Measurements from ENCODE around the gene CNTN3.

The CNTN3 gene

DNA sequence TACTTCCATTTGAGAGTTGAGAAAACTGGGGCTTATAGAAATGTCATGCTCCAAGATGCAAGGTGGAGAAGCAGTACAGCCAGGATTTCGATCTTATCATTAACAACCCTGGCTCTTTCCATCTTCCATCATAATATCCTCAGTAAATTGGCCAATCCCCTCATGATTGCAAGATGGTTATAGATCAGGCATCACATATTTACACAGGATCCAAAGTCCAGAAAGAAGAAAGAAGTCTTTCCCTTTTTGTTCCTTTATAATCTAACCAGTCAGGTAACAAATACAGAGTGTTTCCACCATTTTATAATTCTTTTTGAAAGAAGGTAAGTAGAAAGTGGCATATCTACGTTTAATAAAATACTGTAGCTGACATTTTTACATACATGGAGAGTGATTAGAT is 29.7 kb downstream of the CNTN3 start:
- H3K27ac ChIP-seq: no peak overlapping the region
- DNase-seq (ENCODE audit: low spot score): no peak
- no peak overlapping the region for H3K4me3 ChIP-seq
- TF ChIP-seq, protein P1, sequence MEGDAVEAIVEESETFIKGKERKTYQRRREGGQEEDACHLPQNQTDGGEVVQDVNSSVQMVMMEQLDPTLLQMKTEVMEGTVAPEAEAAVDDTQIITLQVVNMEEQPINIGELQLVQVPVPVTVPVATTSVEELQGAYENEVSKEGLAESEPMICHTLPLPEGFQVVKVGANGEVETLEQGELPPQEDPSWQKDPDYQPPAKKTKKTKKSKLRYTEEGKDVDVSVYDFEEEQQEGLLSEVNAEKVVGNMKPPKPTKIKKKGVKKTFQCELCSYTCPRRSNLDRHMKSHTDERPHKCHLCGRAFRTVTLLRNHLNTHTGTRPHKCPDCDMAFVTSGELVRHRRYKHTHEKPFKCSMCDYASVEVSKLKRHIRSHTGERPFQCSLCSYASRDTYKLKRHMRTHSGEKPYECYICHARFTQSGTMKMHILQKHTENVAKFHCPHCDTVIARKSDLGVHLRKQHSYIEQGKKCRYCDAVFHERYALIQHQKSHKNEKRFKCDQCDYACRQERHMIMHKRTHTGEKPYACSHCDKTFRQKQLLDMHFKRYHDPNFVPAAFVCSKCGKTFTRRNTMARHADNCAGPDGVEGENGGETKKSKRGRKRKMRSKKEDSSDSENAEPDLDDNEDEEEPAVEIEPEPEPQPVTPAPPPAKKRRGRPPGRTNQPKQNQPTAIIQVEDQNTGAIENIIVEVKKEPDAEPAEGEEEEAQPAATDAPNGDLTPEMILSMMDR (IDR thresholded peaks at IDR 0.05): no peak

DNA sequence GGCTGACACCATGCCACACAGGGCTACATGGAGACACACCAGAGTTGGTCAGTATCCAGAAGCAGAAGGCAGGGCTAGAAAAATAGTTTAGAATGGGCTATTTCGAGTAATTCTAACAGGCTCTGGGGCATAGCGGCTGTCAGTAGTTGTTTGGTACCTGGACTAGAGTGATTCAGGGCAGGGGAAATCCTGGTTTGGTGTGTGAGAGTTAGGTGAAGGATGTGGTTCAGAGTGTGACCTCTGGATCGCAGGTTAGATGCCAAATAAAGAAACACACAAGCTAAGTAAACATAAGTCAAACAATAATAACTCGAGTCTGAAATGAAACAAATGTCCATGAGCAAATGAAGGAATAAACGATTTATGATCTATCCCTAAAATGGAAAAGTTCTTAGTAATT is 31.5 kb downstream of the CNTN3 start:
- no peak overlapping the region for H3K4me3 ChIP-seq
- TF ChIP-seq, protein P1 (IDR thresholded peaks at IDR 0.05): no peak
- no peak for DNase-seq (ENCODE audit: low spot score)
- no peak overlapping the region for H3K27ac ChIP-seq

DNA sequence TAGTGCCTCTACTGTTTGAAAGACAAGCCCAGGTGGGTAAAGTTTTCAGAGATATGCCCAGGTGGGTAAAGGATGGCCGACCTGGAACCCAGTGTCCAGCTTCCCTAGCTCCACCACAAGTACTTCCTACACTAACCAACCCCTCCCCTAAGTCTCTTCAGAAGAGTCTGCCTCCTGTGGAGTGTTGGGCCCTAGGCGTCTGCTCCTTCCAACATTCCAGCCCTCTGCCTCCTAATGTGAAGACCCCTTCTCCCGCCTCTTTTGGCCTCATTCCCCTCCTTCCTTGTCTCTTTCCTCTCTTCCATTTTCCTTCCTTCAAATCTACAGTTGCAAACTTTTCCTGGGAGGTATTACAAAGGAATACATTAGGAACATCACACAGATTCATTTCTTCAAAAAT is 38.6 kb downstream of the CNTN3 start:
- H3K4me3 ChIP-seq: no peak overlapping the region
- no peak overlapping the region for H3K27ac ChIP-seq
- no peak for DNase-seq (ENCODE audit: low spot score)
- TF ChIP-seq, protein P1 (IDR thresholded peaks at IDR 0.05): no peak

DNA sequence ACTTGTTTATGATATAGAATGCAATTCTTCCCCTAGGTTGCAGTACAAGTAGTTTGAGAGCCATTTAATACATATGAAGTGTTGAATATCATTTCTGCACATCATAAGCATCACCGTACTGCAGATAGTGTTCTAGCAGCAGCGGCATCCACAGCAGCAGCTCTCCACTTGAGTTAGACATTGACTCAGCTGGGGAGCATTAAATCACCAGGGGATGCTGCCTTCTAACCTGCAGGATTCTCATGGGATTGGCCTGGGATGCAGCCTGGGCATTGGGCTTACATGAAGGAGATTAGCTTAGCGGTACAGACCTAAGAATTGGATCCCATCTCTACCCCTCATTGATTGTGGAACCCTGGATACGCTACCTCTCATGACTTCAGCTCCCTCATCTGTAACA is 43.3 kb downstream of the CNTN3 start:
- no peak for DNase-seq (ENCODE audit: low spot score)
- Histone ChIP-seq H3K27ac (no peak overlapping the region), H3K4me3 (no peak overlapping the region)
- TF ChIP-seq, protein P1 (IDR thresholded peaks at IDR 0.05): no peak

Measured in coronary artery (tissue), 2 donors.